Activated CD8-positive, alpha-beta memory T cell treated with anti-CD3 and anti-CD28 coated beads for 36 hours (primary cell): ENCODE data around the gene ACAD10. TPM values are rescaled to one million over a fixed set of nuclear protein-coding genes. Genes with fewer than 3 reads are reported as not detected.
"Not testable (repeated sequence)": the region's sequence is repeated elsewhere in the genome, so short reads cannot be mapped to it uniquely, and the experiment has no call there.

Experiments used
- CTCF ChIA-PET: fragments of 350-600 bp; sonication (Branson Sonifier 250); formaldehyde crosslinking; loops from one replicate; lab custom pipeline; 2021; ENCODE audit warnings: antibody characterized with exemption; lab: Charles Lee
- POLR2A ChIA-PET: fragments of 350-600 bp; sonication (Branson Sonifier 250); formaldehyde crosslinking; loops from one replicate; lab custom pipeline; 2021; ENCODE audit warnings: antibody characterized with exemption; lab: Charles Lee
- total RNA-seq, 2 experiments: library from RNA; stranded (reverse); gene quantifications; one replicate each; pipeline ENCODE4 v1.2.3, GENCODE V29; 2021

ACAD10 gene
- total RNA-seq, 2 experiments from 2014 or later = 20.0 to 20.8 TPM

GRCh38 chr12:111733340-111733915 lies 47.6 kb downstream of the ACAD10 start:
- ChIA-PET CTCF (no interaction called here), POLR2A (no interaction called here)

- POLR2A ChIA-PET, CTCF ChIA-PET: not testable (repeated sequence)
Measured at GRCh38 chr12:111739524-111739923, 53.7 kb downstream of the ACAD10 start.

GRCh38 chr12:111741235-111741812 lies 55.5 kb downstream of the ACAD10 start:
- ChIA-PET CTCF (no interaction called here), POLR2A (interaction anchor here (0.6 kb wide), 1 partner anchor 851 kb away, joined by 4 read pairs; no protein-coding TSS in a partner anchor)

- CTCF ChIA-PET = no interaction called here
- POLR2A ChIA-PET = interaction anchor here (0.9 kb wide), 1 partner anchor 95 kb away, joined by 3 read pairs; no protein-coding TSS in a partner anchor
Measured at GRCh38 chr12:111745211-111745610, 59.4 kb downstream of the ACAD10 start.

- POLR2A ChIA-PET = no interaction called here
Measured at GRCh38 chr12:111747333-111747732, 61.5 kb downstream of the ACAD10 start.

GRCh38 chr12:111748151-111748672 lies 62.4 kb downstream of the ACAD10 start:
- ChIA-PET CTCF (no interaction called here), POLR2A (no interaction called here)

More at GRCh38 chr12:111747333-111747732, 61.5 kb downstream of the ACAD10 start:
- CTCF ChIA-PET = no interaction called here

GRCh38 chr12:111748867-111749266 lies 63.0 kb downstream of the ACAD10 start:
- CTCF ChIA-PET = interaction anchor here (0.7 kb wide), 1 partner anchor 54 kb away, joined by 3 read pairs; no protein-coding TSS in a partner anchor
- POLR2A ChIA-PET = no interaction called here

- ChIA-PET CTCF (interaction anchor here (0.7 kb wide), 1 partner anchor 55 kb away, joined by 3 read pairs; no protein-coding TSS in a partner anchor), POLR2A (no interaction called here)
Measured at GRCh38 chr12:111749391-111749790, 63.5 kb downstream of the ACAD10 start.

GRCh38 chr12:111753144-111753881 lies 67.5 kb downstream of the ACAD10 start:
- ChIA-PET POLR2A (no interaction called here), CTCF (interaction anchor here (1.0 kb wide), 1 partner anchor 60 kb away, joined by 8 read pairs; no protein-coding TSS in a partner anchor)

- POLR2A ChIA-PET = no interaction called here
Measured at GRCh38 chr12:111754671-111755070, 68.8 kb downstream of the ACAD10 start.

GRCh38 chr12:111756196-111756595 lies 70.3 kb downstream of the ACAD10 start:
- POLR2A ChIA-PET = no interaction called here
- CTCF ChIA-PET = interaction anchor here (1.1 kb wide), 1 partner anchor 57 kb away, joined by 3 read pairs; no protein-coding TSS in a partner anchor

More at GRCh38 chr12:111754671-111755070, 68.8 kb downstream of the ACAD10 start:
- CTCF ChIA-PET = interaction anchor here (0.6 to 0.9 kb wide), 2 partner anchors 58 to 61 kb away, joined by 3 read pairs; no protein-coding TSS in a partner anchor

- ChIA-PET CTCF (interaction anchor here (1.1 kb wide), 1 partner anchor 56 kb away, joined by 3 read pairs; no protein-coding TSS in a partner anchor), POLR2A (no interaction called here)
Measured at GRCh38 chr12:111756681-111757080, 70.8 kb downstream of the ACAD10 start.

- ChIA-PET POLR2A (no interaction called here), CTCF (no interaction called here)
Measured at GRCh38 chr12:111757361-111758119, 71.7 kb downstream of the ACAD10 start.

- POLR2A ChIA-PET = no interaction called here
- CTCF ChIA-PET = no interaction called here
Measured at GRCh38 chr12:111758120-111758561, 72.3 kb downstream of the ACAD10 start.

GRCh38 chr12:111759271-111759670 lies 73.4 kb downstream of the ACAD10 start:
- ChIA-PET POLR2A (no interaction called here), CTCF (no interaction called here)

GRCh38 chr12:111759991-111760390 lies 74.1 kb downstream of the ACAD10 start:
- CTCF ChIA-PET = interaction anchor here (1.1 to 1.8 kb wide), 2 partner anchors 10 to 53 kb away, joined by 3 to 4 read pairs; no protein-coding TSS in a partner anchor
- POLR2A ChIA-PET = no interaction called here

- POLR2A ChIA-PET = no interaction called here
- CTCF ChIA-PET = interaction anchor here (1.1 to 1.8 kb wide), 2 partner anchors 9 to 52 kb away, joined by 3 to 4 read pairs; no protein-coding TSS in a partner anchor
Measured at GRCh38 chr12:111761099-111761498, 75.2 kb downstream of the ACAD10 start.

GRCh38 chr12:111761706-111762105 lies 75.9 kb downstream of the ACAD10 start:
- CTCF ChIA-PET = no interaction called here

GRCh38 chr12:111763552-111763951 lies 77.7 kb downstream of the ACAD10 start:
- CTCF ChIA-PET, POLR2A ChIA-PET: not testable (repeated sequence)

More at GRCh38 chr12:111761706-111762105, 75.9 kb downstream of the ACAD10 start:
- POLR2A ChIA-PET = no interaction called here
